ENCODE results near the gene CCSER1.

DNA sequence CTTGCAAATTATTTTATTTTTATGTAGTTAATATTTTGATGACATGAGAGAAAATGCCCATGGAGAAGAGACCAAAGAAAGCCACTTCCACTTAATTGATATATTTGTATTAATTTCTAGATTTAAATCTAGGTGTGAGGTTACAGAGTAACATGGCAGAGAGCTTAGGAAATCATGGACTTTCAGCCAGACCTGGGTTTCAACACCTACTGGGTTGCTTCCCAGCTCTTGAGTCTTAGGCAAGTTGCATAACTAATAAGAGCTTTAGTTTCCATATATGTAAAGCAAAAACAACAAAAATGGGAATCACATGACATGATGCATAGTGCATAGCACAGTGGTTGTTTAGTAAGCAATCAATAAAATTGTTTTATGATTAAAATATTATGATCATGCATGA, 413.3 kb downstream of the CCSER1 start:
- TF ChIP-seq POLR2A (IDR thresholded peaks at IDR 0.05; ENCODE audit: low read depth) (no peak), POLR2AphosphoS5 (IDR thresholded peaks at IDR 0.05) (no peak)
- TF ChIP-seq, protein P1, sequence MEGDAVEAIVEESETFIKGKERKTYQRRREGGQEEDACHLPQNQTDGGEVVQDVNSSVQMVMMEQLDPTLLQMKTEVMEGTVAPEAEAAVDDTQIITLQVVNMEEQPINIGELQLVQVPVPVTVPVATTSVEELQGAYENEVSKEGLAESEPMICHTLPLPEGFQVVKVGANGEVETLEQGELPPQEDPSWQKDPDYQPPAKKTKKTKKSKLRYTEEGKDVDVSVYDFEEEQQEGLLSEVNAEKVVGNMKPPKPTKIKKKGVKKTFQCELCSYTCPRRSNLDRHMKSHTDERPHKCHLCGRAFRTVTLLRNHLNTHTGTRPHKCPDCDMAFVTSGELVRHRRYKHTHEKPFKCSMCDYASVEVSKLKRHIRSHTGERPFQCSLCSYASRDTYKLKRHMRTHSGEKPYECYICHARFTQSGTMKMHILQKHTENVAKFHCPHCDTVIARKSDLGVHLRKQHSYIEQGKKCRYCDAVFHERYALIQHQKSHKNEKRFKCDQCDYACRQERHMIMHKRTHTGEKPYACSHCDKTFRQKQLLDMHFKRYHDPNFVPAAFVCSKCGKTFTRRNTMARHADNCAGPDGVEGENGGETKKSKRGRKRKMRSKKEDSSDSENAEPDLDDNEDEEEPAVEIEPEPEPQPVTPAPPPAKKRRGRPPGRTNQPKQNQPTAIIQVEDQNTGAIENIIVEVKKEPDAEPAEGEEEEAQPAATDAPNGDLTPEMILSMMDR (IDR thresholded peaks at IDR 0.05): no peak

All from esophagus muscularis mucosa (tissue), 3 donors.